ENCODE results near the gene CTSS.

GRCh38 chr1:150686275-150686674 is 79.3 kb downstream of the CTSS start:
- TF ChIP-seq CTCF (conservative IDR thresholded peaks at IDR 0.05; ENCODE audit: low read depth in 2 of 2) (no peak), JUNB (IDR thresholded peaks at IDR 0.05; ENCODE audit: unreplicated experiment) (no peak), ZNF331 (CRISPR knock-in tag; IDR thresholded peaks at IDR 0.05; ENCODE audit: low read depth) (no peak), EZH2 (IDR thresholded peaks at IDR 0.05; ENCODE audit: low read depth, unreplicated experiment) (no peak), POLR2AphosphoS5 (IDR thresholded peaks at IDR 0.05; ENCODE audit: low read depth) (no peak), EZH2phosphoT487 (IDR thresholded peaks at IDR 0.05; ENCODE audit: unreplicated experiment) (no peak)
- TF ChIP-seq, protein P1, sequence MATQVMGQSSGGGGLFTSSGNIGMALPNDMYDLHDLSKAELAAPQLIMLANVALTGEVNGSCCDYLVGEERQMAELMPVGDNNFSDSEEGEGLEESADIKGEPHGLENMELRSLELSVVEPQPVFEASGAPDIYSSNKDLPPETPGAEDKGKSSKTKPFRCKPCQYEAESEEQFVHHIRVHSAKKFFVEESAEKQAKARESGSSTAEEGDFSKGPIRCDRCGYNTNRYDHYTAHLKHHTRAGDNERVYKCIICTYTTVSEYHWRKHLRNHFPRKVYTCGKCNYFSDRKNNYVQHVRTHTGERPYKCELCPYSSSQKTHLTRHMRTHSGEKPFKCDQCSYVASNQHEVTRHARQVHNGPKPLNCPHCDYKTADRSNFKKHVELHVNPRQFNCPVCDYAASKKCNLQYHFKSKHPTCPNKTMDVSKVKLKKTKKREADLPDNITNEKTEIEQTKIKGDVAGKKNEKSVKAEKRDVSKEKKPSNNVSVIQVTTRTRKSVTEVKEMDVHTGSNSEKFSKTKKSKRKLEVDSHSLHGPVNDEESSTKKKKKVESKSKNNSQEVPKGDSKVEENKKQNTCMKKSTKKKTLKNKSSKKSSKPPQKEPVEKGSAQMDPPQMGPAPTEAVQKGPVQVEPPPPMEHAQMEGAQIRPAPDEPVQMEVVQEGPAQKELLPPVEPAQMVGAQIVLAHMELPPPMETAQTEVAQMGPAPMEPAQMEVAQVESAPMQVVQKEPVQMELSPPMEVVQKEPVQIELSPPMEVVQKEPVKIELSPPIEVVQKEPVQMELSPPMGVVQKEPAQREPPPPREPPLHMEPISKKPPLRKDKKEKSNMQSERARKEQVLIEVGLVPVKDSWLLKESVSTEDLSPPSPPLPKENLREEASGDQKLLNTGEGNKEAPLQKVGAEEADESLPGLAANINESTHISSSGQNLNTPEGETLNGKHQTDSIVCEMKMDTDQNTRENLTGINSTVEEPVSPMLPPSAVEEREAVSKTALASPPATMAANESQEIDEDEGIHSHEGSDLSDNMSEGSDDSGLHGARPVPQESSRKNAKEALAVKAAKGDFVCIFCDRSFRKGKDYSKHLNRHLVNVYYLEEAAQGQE (IDR thresholded peaks at IDR 0.05; ENCODE audit: unreplicated experiment), result no peak

Data from GM23338 (cell line).